ENCODE measurements around the gene TMEM219.

DNA sequence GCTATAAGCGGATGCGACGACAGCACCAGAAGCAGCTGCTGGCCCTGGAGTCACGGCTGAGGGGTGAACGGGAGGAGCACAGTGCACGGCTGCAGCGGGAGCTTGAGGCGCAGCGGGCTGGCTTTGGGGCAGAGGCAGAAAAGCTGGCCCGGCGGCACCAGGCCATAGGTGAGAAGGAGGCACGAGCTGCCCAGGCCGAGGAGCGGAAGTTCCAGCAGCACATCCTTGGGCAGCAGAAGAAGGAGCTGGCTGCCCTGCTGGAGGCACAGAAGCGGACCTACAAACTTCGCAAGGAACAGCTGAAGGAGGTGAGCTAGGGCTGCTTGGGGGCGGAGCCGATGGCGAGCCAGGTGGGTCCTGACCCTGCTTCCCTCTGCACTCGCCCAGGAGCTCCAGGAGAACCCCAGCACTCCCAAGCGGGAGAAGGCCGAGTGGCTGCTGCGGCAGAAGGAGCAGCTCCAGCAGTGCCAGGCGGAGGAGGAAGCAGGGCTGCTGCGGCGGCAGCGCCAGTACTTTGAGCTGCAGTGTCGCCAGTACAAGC lies 23.5 kb downstream of the TMEM219 start:
- TF ChIP-seq, protein P1, sequence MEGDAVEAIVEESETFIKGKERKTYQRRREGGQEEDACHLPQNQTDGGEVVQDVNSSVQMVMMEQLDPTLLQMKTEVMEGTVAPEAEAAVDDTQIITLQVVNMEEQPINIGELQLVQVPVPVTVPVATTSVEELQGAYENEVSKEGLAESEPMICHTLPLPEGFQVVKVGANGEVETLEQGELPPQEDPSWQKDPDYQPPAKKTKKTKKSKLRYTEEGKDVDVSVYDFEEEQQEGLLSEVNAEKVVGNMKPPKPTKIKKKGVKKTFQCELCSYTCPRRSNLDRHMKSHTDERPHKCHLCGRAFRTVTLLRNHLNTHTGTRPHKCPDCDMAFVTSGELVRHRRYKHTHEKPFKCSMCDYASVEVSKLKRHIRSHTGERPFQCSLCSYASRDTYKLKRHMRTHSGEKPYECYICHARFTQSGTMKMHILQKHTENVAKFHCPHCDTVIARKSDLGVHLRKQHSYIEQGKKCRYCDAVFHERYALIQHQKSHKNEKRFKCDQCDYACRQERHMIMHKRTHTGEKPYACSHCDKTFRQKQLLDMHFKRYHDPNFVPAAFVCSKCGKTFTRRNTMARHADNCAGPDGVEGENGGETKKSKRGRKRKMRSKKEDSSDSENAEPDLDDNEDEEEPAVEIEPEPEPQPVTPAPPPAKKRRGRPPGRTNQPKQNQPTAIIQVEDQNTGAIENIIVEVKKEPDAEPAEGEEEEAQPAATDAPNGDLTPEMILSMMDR (IDR thresholded peaks at IDR 0.05): no peak
- no peak for TF ChIP-seq POLR2A (IDR thresholded peaks at IDR 0.05)
